ENCODE measurements around the gene KCNQ5. TPM values are rescaled to one million over a fixed set of nuclear protein-coding genes. Genes with fewer than 3 reads are reported as not detected.

KCNQ5 gene
- total RNA-seq, 1 experiment from 2014 or later, result 7.8 TPM

GRCh38 chr6:73030257-73030656 lies 408.4 kb downstream of the KCNQ5 start:
- Histone ChIP-seq H3K36me3 (no peaks in the 10 kb centered on the region), H3K9me3 (no peaks in the 10 kb centered on the region), H3K27me3 (no peaks in the 10 kb centered on the region), H3K4me3 (no peak overlapping the region)
- DNase-seq, result no peak

- no peak for DNase-seq
- H3K4me3 ChIP-seq, result no peak overlapping the region
These were observed 409.2 kb downstream of the KCNQ5 start for GRCh38 chr6:73030791-73031782.

GRCh38 chr6:73032586-73032985 lies 410.7 kb downstream of the KCNQ5 start:
- Histone ChIP-seq H3K27me3 (no peaks in the 10 kb centered on the region), H3K9me3 (no peaks in the 10 kb centered on the region), H3K36me3 (no peaks in the 10 kb centered on the region), H3K4me3 (no peak overlapping the region)
- DNase-seq, result no peak

More at GRCh38 chr6:73030791-73031782, 409.2 kb downstream of the KCNQ5 start:
- no peaks in the 10 kb centered on the region for H3K9me3 ChIP-seq
- no peaks in the 10 kb centered on the region for H3K36me3 ChIP-seq
- H3K27me3 ChIP-seq, result no peaks in the 10 kb centered on the region

GRCh38 chr6:73036689-73037088 lies 414.8 kb downstream of the KCNQ5 start:
- no peak overlapping the region for H3K4me3 ChIP-seq
- no peaks in the 10 kb centered on the region for H3K27me3 ChIP-seq
- DNase-seq, result no peak
- no peaks in the 10 kb centered on the region for H3K36me3 ChIP-seq
- H3K9me3 ChIP-seq, result peaks cover 8% of the 10 kb centered on the region

GRCh38 chr6:73041051-73041450 lies 419.2 kb downstream of the KCNQ5 start:
- no peaks in the 10 kb centered on the region for H3K27me3 ChIP-seq
- DNase-seq, result no peak
- no peaks in the 10 kb centered on the region for H3K36me3 ChIP-seq
- no peak overlapping the region for H3K4me3 ChIP-seq
- peaks cover 8% of the 10 kb centered on the region for H3K9me3 ChIP-seq

- H3K9me3 ChIP-seq, result peaks cover 8% of the 10 kb centered on the region
- DNase-seq, result no peak
- no peaks in the 10 kb centered on the region for H3K27me3 ChIP-seq
- H3K36me3 ChIP-seq, result no peaks in the 10 kb centered on the region
- H3K4me3 ChIP-seq, result no peak overlapping the region
These were observed 421.0 kb downstream of the KCNQ5 start for GRCh38 chr6:73042892-73043291.

GRCh38 chr6:73043446-73043845 lies 421.6 kb downstream of the KCNQ5 start:
- no peak for DNase-seq
- H3K36me3 ChIP-seq, result no peaks in the 10 kb centered on the region
- H3K4me3 ChIP-seq, result no peak overlapping the region
- peaks cover 8% of the 10 kb centered on the region for H3K9me3 ChIP-seq
- H3K27me3 ChIP-seq, result no peaks in the 10 kb centered on the region

- Histone ChIP-seq H3K4me3 (no peak overlapping the region), H3K36me3 (no peaks in the 10 kb centered on the region), H3K27me3 (no peaks in the 10 kb centered on the region), H3K9me3 (no peaks in the 10 kb centered on the region)
- no peak for DNase-seq
These were observed 423.7 kb downstream of the KCNQ5 start for GRCh38 chr6:73045609-73046008.

GRCh38 chr6:73047801-73048200 lies 425.9 kb downstream of the KCNQ5 start:
- H3K36me3 ChIP-seq, result peaks cover 2% of the 10 kb centered on the region; the same call in 1 of the 2 replicates
- H3K9me3 ChIP-seq, result no peaks in the 10 kb centered on the region
- DNase-seq, result no peak
- H3K27me3 ChIP-seq, result no peaks in the 10 kb centered on the region
- H3K4me3 ChIP-seq, result no peak overlapping the region

- H3K4me3 ChIP-seq, result no peak overlapping the region
- H3K9me3 ChIP-seq, result no peaks in the 10 kb centered on the region
- H3K36me3 ChIP-seq, result peaks cover 3% of the 10 kb centered on the region; the same call in 1 of the 2 replicates
- no peak for DNase-seq
- no peaks in the 10 kb centered on the region for H3K27me3 ChIP-seq
These were observed 428.2 kb downstream of the KCNQ5 start for GRCh38 chr6:73049971-73050594.

- Histone ChIP-seq H3K27me3 (no peaks in the 10 kb centered on the region), H3K36me3 (peaks cover 3% of the 10 kb centered on the region; the same call in 1 of the 2 replicates), H3K4me3 (no peak overlapping the region), H3K9me3 (no peaks in the 10 kb centered on the region)
- no peak for DNase-seq
These were observed 428.8 kb downstream of the KCNQ5 start for GRCh38 chr6:73050706-73051105.

GRCh38 chr6:73051147-73051546 lies 429.3 kb downstream of the KCNQ5 start:
- no peak for DNase-seq
- no peaks in the 10 kb centered on the region for H3K9me3 ChIP-seq
- H3K36me3 ChIP-seq, result peaks cover 3% of the 10 kb centered on the region; the same call in 1 of the 2 replicates

GRCh38 chr6:73054958-73055357 lies 433.1 kb downstream of the KCNQ5 start:
- DNase-seq, result no peak
- Histone ChIP-seq H3K9me3 (0 out of 2 replicates have a peak, but pooled peaks cover 11% of the 10 kb centered on the region), H3K27me3 (no peaks in the 10 kb centered on the region)

More at GRCh38 chr6:73051147-73051546, 429.3 kb downstream of the KCNQ5 start:
- H3K27me3 ChIP-seq, result no peaks in the 10 kb centered on the region
- no peak overlapping the region for H3K4me3 ChIP-seq

GRCh38 chr6:73058736-73059135 lies 436.9 kb downstream of the KCNQ5 start:
- no peak for DNase-seq
- 0 out of 2 replicates have a peak, but pooled peaks cover 11% of the 10 kb centered on the region for H3K9me3 ChIP-seq
- H3K27me3 ChIP-seq, result no peaks in the 10 kb centered on the region
- no peaks in the 10 kb centered on the region; the same call in 1 of the 2 replicates for H3K36me3 ChIP-seq
- H3K4me3 ChIP-seq, result no peak overlapping the region

More at GRCh38 chr6:73054958-73055357, 433.1 kb downstream of the KCNQ5 start:
- Histone ChIP-seq H3K4me3 (no peak overlapping the region), H3K36me3 (peaks cover 3% of the 10 kb centered on the region; the same call in 1 of the 2 replicates)

GRCh38 chr6:73062130-73062529 lies 440.3 kb downstream of the KCNQ5 start:
- DNase-seq, result no peak

GRCh38 chr6:73062837-73063236 lies 441.0 kb downstream of the KCNQ5 start:
- H3K36me3 ChIP-seq, result no peaks in the 10 kb centered on the region
- H3K4me3 ChIP-seq, result no peak overlapping the region
- H3K27me3 ChIP-seq, result no peaks in the 10 kb centered on the region
- DNase-seq, result no peak
- H3K9me3 ChIP-seq, result 0 out of 2 replicates have a peak, but pooled peaks cover 4% of the 10 kb centered on the region

More at GRCh38 chr6:73062130-73062529, 440.3 kb downstream of the KCNQ5 start:
- no peak overlapping the region for H3K4me3 ChIP-seq
- H3K27me3 ChIP-seq, result no peaks in the 10 kb centered on the region
- H3K36me3 ChIP-seq, result no peaks in the 10 kb centered on the region
- H3K9me3 ChIP-seq, result 0 out of 2 replicates have a peak, but pooled peaks cover 8% of the 10 kb centered on the region

GRCh38 chr6:73064266-73064665 lies 442.4 kb downstream of the KCNQ5 start:
- no peak for DNase-seq
- Histone ChIP-seq H3K9me3 (no peaks in the 10 kb centered on the region), H3K4me3 (no peak overlapping the region)

More at GRCh38 chr6:73064266-73064665, 442.4 kb downstream of the KCNQ5 start:
- no peaks in the 10 kb centered on the region for H3K27me3 ChIP-seq
- H3K36me3 ChIP-seq, result no peaks in the 10 kb centered on the region
